DMS 273 treated with DMSO at 0.1 percent for 48 hours (cell line): ENCODE results near the gene TRNT1.

Source experiments
- DNase-seq: peaks from one replicate; lab custom pipeline; 2025; lab: John Stamatoyannopoulos, UW

The TRNT1 gene

DNA sequence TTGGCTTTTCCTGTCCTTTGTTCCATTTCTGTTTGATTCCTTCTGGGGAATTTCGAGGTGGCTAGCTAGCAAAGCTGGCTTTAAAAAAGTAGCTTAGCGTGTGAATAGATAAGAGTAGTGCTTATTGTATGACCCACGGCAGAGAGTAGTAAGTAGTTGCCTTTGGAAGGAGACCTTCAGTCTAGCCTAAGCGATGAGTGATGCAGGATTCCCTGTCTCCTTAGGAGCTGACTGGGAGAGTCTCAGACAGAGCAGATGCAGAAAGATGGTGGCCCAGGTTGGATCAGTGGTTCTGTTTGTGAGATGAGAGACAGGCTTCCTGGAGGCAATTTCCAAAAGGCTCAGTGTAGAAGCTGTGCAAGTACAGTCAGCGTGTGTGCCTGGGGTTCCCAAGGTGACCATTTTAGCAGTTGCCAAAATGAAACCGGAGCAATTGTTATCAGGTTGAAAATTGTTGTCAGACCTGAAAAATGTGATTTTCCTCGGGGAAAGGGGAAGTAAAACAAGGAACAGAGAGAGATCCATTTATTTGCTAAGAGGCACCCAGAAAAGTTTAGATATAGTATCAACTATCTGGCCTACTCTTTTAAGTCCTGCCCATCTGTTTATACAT lies 15.9 kb upstream of the TRNT1 start:
- DNase-seq = no peak

GRCh38 chr3:3113042-3113709 lies 13.6 kb upstream of the TRNT1 start:
- no peak for DNase-seq

- no peak for DNase-seq
These were observed 9.1 kb upstream of the TRNT1 start for GRCh38 chr3:3117651-3118050.

DNA sequence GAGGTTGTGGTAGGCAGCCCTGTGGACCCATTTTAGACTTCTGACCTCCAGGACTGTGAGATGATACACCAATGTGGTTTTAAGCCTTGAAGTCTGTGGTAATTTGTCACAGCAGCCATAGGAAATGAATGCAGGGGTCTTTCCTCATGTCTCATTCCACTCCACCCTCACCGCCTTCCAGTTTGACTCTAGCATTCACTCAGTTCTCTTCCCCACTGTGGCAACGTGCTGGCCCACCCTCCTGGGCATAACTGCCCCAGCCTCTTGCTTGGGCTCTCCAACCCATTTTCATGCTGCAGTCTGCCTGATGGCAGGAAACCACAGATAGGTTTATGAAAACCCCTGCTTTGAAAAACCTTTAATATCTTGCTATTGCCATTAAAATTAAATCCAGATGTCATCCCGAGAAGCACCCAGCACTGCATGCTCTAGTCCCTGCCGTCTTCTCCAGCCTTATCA lies 7.3 kb upstream of the TRNT1 start:
- no peak for DNase-seq

GRCh38 chr3:3125977-3126376 lies 763 bp upstream of the TRNT1 start:
- no peak for DNase-seq

GRCh38 chr3:3127432-3128010 lies 781 bp downstream of the TRNT1 start:
- DNase-seq = no peak

DNA sequence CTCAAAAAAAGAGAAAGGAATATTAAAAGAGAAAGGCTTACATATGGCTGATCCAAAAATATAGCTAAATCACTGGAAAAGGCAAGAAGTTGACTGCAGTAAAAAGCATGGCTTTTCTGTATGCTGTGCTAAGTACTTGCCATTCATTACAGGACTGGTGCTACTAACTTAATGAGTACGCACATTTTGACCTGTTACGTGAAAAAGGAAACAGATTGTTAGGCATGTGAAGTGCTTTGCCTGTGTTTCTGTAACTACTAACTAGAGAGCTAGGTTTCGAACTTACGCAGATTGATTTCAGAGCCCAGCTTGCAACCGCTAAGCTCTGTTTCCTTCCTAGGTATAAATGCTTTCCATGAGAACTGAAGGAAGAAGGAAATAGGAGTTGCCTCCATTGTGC lies 2.8 kb downstream of the TRNT1 start:
- no peak for DNase-seq

- DNase-seq = no peak
These were observed 6.8 kb downstream of the TRNT1 start for GRCh38 chr3:3133500-3133899.

DNA sequence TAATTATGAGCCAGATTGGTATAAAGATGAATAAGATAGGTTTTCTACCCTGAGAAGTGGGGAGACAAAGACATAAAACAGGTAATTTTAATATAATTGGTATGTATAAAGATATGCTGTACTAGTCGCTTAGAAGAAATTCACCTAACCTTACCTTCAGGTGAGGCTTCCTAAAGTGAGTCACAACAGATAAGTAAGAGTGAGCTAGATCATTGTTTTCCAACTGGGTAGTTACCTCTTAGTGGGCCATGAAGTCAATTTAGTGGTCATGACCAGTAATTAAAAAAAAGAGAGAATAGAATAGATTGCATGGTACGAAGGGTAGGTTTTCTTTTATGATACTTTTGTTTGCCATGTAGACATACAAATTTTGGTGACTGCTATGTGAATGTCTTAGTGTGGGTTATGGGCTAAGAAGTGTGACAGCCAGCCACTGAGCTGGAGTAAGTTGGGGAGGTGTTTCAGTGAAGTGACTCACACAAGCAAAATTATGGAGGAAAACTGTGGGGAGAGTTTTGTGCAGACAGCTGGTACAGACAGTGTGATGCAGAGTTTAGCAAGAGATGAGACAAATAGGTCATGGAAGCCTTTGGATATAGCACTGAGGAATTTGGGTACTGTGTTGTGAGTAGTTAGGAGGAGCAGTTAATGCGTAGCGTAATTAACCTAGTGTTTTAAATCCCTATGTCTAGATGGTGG lies 8.2 kb downstream of the TRNT1 start:
- no peak for DNase-seq

DNA sequence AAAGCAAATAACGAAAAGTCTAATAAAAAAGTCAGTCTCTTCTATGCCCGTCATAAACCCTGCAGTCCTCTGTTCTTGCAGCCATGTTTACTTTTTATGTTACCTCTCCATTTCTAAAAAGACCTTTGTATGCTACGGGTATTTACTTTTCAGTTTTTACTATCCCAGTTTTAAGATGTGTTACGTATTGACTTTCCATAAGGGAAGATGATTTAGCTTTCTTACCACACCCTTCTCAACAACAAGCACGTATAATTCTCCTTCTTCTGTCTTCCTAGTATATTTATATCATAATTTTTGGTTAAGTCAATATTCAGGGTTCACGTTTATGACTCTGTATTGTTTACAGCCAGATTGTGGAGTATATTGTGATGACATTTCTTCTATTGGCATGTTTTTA lies 10.8 kb downstream of the TRNT1 start:
- DNase-seq = no peak

GRCh38 chr3:3141939-3142338 lies 15.2 kb downstream of the TRNT1 start:
- no peak for DNase-seq

GRCh38 chr3:3145831-3146230 lies 19.1 kb downstream of the TRNT1 start:
- no peak for DNase-seq

GRCh38 chr3:3149560-3149959 lies 22.8 kb downstream of the TRNT1 start:
- DNase-seq = no peak

DNA sequence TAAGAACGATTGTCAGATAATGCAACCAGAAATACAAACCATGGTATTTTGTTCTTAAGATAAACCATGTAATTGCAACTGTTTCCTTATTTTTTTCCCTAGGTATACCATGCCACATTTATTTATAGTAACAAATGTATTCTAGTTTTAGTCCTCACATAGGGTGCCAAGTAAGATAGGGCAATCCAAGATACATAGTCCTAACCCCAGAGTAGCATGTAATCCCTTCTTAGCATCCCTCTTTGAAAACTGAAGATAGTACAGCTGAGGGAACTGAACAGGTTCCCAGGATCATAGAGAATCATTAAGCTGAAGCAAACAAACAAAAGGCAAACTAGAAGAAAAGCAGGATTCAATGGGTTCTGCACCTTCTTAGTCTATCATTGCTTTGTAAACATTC lies 24.8 kb downstream of the TRNT1 start:
- DNase-seq = no peak

DNA sequence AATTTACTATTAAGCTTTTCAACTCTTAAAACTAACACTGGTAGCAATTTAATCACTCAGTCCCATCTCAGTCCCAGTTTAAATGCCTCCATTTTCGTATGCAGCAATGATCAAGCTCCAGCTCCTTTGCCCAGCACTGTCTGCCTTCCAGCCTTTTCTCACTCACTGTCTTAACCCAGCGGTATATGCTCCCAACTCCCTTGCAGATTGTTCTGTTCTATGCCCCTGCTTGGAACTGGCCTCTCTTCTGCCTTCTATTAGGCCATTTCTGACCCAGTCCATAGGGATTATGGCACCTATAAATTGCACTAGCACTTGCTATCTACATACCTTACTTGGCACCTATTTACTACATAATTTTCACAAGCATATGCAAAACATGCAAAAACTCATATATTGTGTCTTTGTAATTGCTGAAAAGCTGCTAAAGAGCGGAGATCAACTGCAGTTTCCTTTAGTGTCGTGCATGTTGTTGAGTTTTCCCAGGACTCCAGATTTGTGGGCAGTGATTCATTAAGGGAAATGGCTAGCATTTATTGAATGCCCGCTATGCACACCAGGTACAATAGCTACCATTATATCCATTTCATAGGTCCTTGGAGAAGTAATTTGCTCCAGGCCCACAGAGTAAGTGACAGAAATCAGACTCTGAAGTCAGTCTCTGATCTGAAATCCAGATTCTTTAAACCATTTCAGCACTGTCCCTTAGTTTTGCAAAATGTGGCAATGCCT lies 28.3 kb downstream of the TRNT1 start:
- DNase-seq = no peak

- DNase-seq = no peak
These were observed 30.7 kb downstream of the TRNT1 start for GRCh38 chr3:3157484-3157883.

DNA sequence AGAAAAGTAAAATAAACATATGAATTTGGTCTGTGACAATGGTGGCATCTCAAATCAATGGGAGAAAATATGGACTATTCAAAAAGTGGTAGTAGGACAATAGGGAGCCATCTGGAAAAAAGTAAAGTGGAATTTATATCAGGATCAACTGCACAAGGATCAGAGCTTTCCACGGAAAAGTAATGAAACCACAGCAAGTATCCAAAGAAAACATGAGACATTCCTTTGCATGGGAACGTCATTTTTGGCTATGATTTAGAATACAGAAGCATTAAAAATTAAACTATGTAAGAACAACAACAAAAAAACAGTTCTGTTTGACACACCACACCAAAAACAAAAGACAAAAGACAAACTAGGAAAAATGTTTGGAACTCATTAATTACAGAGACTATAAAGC lies 34.1 kb downstream of the TRNT1 start:
- no peak for DNase-seq

- DNase-seq = no peak
These were observed 38.5 kb downstream of the TRNT1 start for GRCh38 chr3:3165241-3165640.

GRCh38 chr3:3165650-3166049 lies 38.9 kb downstream of the TRNT1 start:
- no peak for DNase-seq

DNA sequence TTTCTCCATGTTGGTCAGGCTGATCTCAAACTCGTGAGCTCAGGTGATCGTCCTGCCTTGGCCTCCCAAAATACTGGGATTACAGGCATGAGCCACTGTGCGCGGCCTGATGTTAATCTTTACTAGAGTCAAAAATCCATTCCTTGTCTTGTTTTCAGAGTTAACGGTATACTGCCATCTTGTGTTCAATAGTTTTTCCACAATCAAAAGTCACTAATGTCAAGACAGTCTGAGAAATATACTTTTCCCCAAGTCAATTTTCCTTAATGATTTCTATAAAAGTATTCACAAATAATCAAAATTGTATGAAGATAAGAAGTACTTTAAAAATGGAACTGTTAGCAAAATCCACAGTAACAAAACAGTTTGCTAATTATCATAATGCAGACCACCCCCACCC lies 44.3 kb downstream of the TRNT1 start:
- DNase-seq = no peak

DNA sequence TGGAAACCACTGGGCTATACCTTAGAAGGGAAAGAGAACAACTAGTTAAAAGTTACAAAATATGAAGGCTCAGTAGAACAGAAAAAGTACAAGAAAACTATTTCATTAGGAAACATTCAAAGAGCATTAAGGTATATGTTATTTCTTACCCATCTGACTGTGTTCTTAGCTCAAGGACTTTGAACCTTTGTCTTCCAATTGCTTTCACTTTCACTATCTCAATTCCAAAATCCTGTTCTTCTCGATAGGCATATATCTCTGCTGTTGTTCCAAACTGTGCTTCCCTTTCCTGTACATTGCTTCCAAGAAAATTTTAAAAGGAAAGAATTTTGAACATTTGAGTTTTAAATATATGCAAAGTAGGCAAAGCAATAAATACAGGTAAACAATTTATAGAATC lies 45.9 kb downstream of the TRNT1 start:
- DNase-seq = no peak

GRCh38 chr3:3177861-3178497 lies 51.2 kb downstream of the TRNT1 start:
- DNase-seq = no peak
